Measurements from ENCODE around the gene NPLOC4.

DNA sequence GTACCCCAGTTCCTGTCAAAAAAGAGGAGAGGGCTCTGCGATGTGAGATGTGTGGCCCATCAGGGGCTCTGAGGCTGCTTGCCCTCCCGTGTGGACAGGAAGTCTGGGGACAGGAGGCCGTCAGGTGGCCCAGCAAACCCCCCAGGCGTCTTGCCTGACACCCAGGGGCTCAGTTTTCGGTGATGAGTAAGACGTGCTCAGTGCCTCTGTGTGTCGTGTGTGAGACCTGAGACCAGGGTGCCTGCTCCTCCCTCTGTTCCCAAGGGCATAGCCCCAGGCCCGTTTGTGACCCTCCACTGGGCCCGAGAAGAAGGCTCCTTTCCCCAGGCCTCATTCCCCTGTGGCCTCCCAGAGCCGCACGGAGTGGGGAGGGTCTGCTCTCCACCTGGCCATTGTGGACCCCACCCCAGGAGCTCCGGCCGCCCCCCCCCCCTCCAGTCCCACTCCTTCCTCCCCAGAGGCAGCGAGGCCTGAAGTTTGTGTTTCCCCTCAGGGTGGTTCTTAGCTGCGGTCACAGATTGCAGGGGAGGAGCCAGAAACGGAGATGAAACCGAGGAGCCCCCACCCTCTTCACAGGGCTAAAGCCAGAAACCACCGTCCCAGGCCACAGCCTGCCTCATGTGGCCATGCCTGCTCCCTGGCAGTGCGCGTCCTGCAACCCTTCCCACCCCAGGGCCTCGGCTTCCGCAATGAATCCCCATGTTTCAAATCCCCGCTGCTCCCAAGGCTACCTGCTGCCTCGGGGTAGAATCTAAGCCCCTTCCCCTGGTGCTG is 119.4 kb downstream of the NPLOC4 start:
- TF ChIP-seq, protein P1, sequence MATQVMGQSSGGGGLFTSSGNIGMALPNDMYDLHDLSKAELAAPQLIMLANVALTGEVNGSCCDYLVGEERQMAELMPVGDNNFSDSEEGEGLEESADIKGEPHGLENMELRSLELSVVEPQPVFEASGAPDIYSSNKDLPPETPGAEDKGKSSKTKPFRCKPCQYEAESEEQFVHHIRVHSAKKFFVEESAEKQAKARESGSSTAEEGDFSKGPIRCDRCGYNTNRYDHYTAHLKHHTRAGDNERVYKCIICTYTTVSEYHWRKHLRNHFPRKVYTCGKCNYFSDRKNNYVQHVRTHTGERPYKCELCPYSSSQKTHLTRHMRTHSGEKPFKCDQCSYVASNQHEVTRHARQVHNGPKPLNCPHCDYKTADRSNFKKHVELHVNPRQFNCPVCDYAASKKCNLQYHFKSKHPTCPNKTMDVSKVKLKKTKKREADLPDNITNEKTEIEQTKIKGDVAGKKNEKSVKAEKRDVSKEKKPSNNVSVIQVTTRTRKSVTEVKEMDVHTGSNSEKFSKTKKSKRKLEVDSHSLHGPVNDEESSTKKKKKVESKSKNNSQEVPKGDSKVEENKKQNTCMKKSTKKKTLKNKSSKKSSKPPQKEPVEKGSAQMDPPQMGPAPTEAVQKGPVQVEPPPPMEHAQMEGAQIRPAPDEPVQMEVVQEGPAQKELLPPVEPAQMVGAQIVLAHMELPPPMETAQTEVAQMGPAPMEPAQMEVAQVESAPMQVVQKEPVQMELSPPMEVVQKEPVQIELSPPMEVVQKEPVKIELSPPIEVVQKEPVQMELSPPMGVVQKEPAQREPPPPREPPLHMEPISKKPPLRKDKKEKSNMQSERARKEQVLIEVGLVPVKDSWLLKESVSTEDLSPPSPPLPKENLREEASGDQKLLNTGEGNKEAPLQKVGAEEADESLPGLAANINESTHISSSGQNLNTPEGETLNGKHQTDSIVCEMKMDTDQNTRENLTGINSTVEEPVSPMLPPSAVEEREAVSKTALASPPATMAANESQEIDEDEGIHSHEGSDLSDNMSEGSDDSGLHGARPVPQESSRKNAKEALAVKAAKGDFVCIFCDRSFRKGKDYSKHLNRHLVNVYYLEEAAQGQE (IDR thresholded peaks at IDR 0.05; ENCODE audit: borderline replicate concordance): no peak
- TF ChIP-seq, protein P1 (CRISPR knock-in tag; IDR thresholded peaks at IDR 0.05; ENCODE audit: low read depth): no peak
- TF ChIP-seq, protein P2, sequence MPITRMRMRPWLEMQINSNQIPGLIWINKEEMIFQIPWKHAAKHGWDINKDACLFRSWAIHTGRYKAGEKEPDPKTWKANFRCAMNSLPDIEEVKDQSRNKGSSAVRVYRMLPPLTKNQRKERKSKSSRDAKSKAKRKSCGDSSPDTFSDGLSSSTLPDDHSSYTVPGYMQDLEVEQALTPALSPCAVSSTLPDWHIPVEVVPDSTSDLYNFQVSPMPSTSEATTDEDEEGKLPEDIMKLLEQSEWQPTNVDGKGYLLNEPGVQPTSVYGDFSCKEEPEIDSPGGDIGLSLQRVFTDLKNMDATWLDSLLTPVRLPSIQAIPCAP (CRISPR knock-in tag; IDR thresholded peaks at IDR 0.05; ENCODE audit: borderline replicate concordance): no peak
- no peak for TF ChIP-seq ZNF274 (IDR thresholded peaks at IDR 0.05; ENCODE audit: borderline replicate concordance, low read depth, low read length)
- no peak for TF ChIP-seq JUND (IDR thresholded peaks at IDR 0.05; ENCODE audit: borderline replicate concordance, low read depth, low read length)
- no peak for TF ChIP-seq JUND (tag; IDR thresholded peaks at IDR 0.05; ENCODE audit: borderline replicate concordance, low read depth, low read length)
- TF ChIP-seq FIP1L1 (IDR thresholded peaks at IDR 0.05; ENCODE audit: low read depth, low read length, poor library complexity, severe bottlenecking): no peak
- no peak for TF ChIP-seq ZBTB8A (IDR thresholded peaks at IDR 0.05; ENCODE audit: partially characterized antibody)
- TF ChIP-seq SMC3 (conservative IDR thresholded peaks at IDR 0.05; ENCODE audit: insufficient read depth, low read depth, low read length): no peak

All from K562 (cell line).